OCI-LY3 (cell line): ENCODE results near the gene CYP2W1.

ENCODE experiments used
- H2AFZ ChIP-seq: fragments of 200-600, 300-600 bp; shearing (Covaris generic); 2 replicates; pipeline ENCODE4 v1.6.0; 2014; ENCODE audit warnings: antibody characterized with exemption, low read depth, low read length
- H3K27ac ChIP-seq: fragments of 200-600, 300-600 bp; sonication (generic); 2 replicates; pipeline ENCODE4 v1.5.1; 2014; ENCODE audit warnings: mild to moderate bottlenecking, low read length, moderate library complexity, mixed read lengths
- H3K27me3 ChIP-seq: fragments of 200-600, 300-600 bp; sonication (generic); 2 replicates; pipeline ENCODE4 v1.6.1; 2014; ENCODE audit warnings: low read depth, low read length, mixed read lengths
- H3K36me3 ChIP-seq: fragments of 200-600, 300-600 bp; sonication (generic); replicated peaks from 2 replicates; pipeline ENCODE3; 2014; ENCODE audit warnings: low read depth, low read length, mixed read lengths
- H3K4me1 ChIP-seq: fragments of 300-600, 200-600 bp; sonication (generic); 2 replicates; pipeline ENCODE4 v1.6.1; 2014; ENCODE audit warnings: low read length, mixed read lengths
- H3K4me2 ChIP-seq: fragments of 200-600, 300-600 bp; sonication (generic); 2 replicates; pipeline ENCODE4 v1.6.1; 2014; ENCODE audit warnings: low read length, mixed read lengths
- H3K4me3 ChIP-seq: fragments of 300-600, 200-600 bp; sonication (generic); 2 replicates; pipeline ENCODE4 v1.5.1; 2014; ENCODE audit warnings: antibody characterized with exemption, mild to moderate bottlenecking, low read length, moderate library complexity
- H3K79me2 ChIP-seq: fragments of 300-600, 200-600 bp; shearing (Covaris generic); 2 replicates; pipeline ENCODE4 v1.6.1; 2014; ENCODE audit warnings: mild to moderate bottlenecking, low read length, mixed read lengths
- H3K9ac ChIP-seq: fragments of 300-600, 200-600 bp; shearing (Covaris generic); 2 replicates; pipeline ENCODE4 v1.6.0; 2014; ENCODE audit warnings: mild to moderate bottlenecking, low read length, moderate library complexity
- H3K9me3 ChIP-seq: fragments of 200-600, 300-600 bp; shearing (Covaris generic); 2 replicates; pipeline ENCODE4 v1.6.1; 2014; ENCODE audit warnings: low read length, mixed read lengths; ENCODE audit not compliant: insufficient read depth
- H4K20me1 ChIP-seq: fragments of 200-600, 300-600 bp; sonication (generic); 2 replicates; pipeline ENCODE4 v1.6.1; 2016; ENCODE audit warnings: low read length, mixed read lengths; ENCODE audit not compliant: insufficient read depth
- CTCF ChIP-seq: fragments of 200-600, 300-600 bp; sonication (generic); IDR thresholded peaks from 2 replicates; pipeline ENCODE4 v1.5.1; 2014; ENCODE audit warnings: antibody characterized with exemption, low read length, low read depth
- EZH2phosphoT487 ChIP-seq: fragments of 200-600 bp; shearing (Covaris generic); IDR thresholded peaks from 2 replicates; pipeline ENCODE4 v1.6.1; 2018; ENCODE audit warnings: antibody characterized with exemption, mixed run types, low read depth

CYP2W1 gene

DNA sequence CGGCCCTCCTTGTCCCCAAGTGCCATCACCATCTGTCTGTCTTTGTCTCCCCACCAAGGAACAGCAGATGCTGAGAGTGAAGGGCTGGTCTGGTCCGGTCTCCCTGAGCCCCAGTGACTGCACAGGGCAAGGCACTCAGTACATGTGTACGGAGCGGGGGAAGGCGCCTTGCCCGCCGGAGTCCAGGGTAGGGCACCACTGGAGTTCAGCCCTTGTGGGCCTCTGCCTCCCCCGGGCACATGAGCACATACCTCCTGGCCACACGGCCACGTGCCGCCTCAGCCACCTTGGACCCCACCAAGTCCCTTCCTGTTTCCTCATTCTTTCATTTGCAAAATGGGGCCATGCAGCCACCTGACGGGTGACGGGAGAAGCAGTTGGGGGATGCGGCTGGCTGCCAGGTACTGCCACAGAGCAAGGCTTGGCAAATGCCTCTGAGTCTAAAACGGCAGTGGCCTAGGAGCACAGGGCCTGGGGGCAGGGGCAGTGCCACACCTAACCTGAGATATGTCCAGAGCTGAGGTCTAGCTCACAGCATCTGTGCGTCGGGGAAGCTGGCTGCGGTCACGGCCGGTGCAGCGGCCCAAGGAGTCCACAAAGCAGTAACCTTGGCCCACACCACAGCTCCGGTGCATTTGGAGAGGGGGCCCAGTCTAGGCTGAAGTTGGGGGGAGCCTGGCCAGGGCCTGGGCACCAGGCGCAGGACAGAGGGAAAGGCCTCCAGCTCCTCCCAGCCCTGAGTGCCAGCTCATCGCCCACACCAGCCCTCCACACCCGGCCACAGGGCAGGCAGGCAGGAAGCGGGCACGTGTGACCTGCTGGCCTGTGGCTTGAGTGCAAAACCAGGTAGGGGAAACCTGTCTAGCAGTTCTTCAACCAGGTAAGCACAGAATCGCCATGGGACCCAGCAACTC is 33.7 kb upstream of the CYP2W1 start:
- peaks cover 21% of the 10 kb centered on the region for H3K4me1 ChIP-seq
- no peaks in the 10 kb centered on the region for H3K79me2 ChIP-seq
- H3K4me2 ChIP-seq = peak overlapping the region; percentile 34
- H3K9me3 ChIP-seq = no peaks in the 10 kb centered on the region
- H3K27ac ChIP-seq = no peak overlapping the region
- no peak overlapping the region for H2AFZ ChIP-seq
- TF ChIP-seq CTCF (no peak), EZH2phosphoT487 (no peak)
- no peaks in the 10 kb centered on the region for H4K20me1 ChIP-seq
- no peak overlapping the region for H3K4me3 ChIP-seq
- H3K36me3 ChIP-seq = peaks cover 6% of the 10 kb centered on the region
- H3K9ac ChIP-seq = peak overlapping the region; percentile 13; the same call in 1 of the 2 replicates
- no peaks in the 10 kb centered on the region for H3K27me3 ChIP-seq

DNA sequence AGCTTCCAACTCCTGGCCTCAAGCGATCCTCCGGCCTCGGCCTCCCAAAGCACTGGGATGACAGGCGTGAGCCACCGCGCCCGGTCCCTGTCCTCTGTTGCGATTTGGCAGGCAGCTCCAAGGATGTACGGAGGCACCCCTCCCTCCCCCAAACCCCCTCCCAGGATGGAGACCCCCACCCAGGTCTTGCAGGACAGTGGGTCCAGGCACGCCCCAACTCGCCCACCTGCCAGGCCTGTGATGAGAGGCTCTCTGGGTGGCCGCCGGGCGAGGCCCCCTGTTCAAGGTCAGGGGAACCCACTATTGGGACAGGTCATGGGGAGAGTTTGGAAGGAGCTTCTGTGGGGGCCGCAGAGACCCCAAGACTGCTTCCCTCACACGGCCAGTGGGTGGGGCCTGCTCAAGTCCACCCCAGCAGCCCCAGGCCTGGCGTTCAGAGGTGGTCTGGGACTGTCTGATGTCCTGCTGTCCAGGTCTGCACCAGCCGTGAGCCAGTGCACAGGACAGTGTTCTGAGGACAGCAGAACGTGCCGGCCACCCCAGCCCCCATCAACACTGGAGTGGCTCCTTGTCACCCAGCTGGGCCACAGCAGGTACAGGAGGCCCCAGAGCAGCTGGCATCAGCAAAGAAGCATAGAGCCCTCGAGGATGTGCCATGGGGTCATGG is 31.0 kb upstream of the CYP2W1 start:
- no peak overlapping the region for H3K27ac ChIP-seq
- H3K36me3 ChIP-seq = peaks cover 6% of the 10 kb centered on the region
- H3K4me2 ChIP-seq = no peak overlapping the region
- H3K4me1 ChIP-seq = peaks cover 22% of the 10 kb centered on the region
- H2AFZ ChIP-seq = no peak overlapping the region
- TF ChIP-seq EZH2phosphoT487 (no peak), CTCF (no peak)
- peaks cover 10% of the 10 kb centered on the region for H3K27me3 ChIP-seq
- no peaks in the 10 kb centered on the region for H3K9me3 ChIP-seq
- H4K20me1 ChIP-seq = no peaks in the 10 kb centered on the region
- no peak overlapping the region for H3K4me3 ChIP-seq
- H3K9ac ChIP-seq = no peak overlapping the region
- H3K79me2 ChIP-seq = no peaks in the 10 kb centered on the region

DNA sequence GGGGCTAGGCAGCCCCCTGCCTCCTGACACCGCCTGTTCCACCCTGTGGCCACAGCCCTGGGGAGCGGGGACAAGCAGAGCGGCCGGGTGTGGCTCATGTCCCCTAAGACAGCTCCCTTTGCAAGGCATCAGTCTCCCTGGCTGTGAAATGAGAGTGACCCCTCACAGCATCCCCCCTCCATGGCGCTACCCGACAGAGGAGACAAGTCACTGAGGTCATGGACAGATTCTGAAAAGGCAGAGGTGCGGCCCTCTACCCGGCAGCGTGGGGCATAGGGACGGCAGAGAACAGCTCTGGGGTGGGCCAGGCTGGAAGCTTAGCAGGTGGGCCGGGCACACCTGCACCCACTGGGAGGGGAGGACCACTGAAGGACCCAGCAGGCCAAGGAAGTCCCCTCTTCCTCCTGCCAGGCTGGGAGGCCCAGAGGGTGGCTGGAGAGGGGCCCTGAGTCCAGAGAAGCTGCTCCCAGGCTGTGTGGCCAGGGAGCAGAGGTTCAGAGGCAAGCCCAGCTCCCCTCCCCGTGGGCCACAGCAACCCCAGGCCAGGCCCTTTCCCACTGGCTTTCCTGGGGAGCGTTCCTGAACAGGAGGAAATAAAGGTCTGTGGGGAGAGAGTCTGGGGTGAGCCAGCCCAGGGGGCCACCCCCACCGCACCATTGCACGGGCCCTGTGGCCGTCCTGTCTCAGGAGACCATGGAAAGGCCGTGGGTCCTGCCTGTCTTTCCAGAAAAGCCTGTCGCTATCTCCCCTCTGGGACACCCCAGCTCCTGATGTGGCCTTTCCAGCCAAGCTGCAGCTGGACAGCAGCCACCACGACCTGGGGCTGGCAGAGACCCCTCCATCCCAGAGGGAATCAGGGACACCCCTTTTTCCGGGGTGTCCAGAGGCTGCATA is 30.2 kb upstream of the CYP2W1 start:
- no peaks in the 10 kb centered on the region for H3K9me3 ChIP-seq
- peaks cover 30% of the 10 kb centered on the region for H3K4me1 ChIP-seq
- peak overlapping the region; percentile 89 for H3K4me2 ChIP-seq
- TF ChIP-seq CTCF (no peak), EZH2phosphoT487 (no peak)
- no peak overlapping the region for H2AFZ ChIP-seq
- H3K9ac ChIP-seq = no peak overlapping the region
- H3K27ac ChIP-seq = no peak overlapping the region
- H4K20me1 ChIP-seq = no peaks in the 10 kb centered on the region
- H3K27me3 ChIP-seq = peaks cover 10% of the 10 kb centered on the region
- H3K4me3 ChIP-seq = peak overlapping the region; percentile 90
- H3K36me3 ChIP-seq = peaks cover 6% of the 10 kb centered on the region
- no peaks in the 10 kb centered on the region for H3K79me2 ChIP-seq
